WTC11 (cell line): ENCODE results near the gene APLF. TPM values are rescaled to one million over a fixed set of nuclear protein-coding genes. Genes with fewer than 3 reads are reported as not detected.
"Not testable (repeated sequence)": the region's sequence is repeated elsewhere in the genome, so short reads cannot be mapped to it uniquely, and the experiment has no call there.

Source experiments
- ATAC-seq: fragments of 200-7000 bp; cut with Tn5 transposase; 2 replicates; pipeline ENCODE4 v1.10.0; 2021; ENCODE audit warnings: mild to moderate bottlenecking, moderate library complexity
- CTCF ChIA-PET: fragments of 300-600 bp; sonication (Branson Sonifier 250); formaldehyde crosslinking; loops from one replicate; lab custom pipeline; 2021; ENCODE audit warnings: antibody characterized with exemption; lab: Charles Lee
- POLR2A ChIA-PET: fragments of 350-600 bp; sonication (Branson Sonifier 250); formaldehyde crosslinking; loops from one replicate; lab custom pipeline; 2021; ENCODE audit warnings: antibody characterized with exemption; lab: Charles Lee
- DNase-seq: peaks from one replicate; pipeline ENCODE4 v3.0.0; 2021; ENCODE audit warnings: low spot score
- H3K27ac Mint-ChIP-seq: 2 replicates; pipeline ENCODE4 v1.8.0; 2021; ENCODE audit warnings: mixed read lengths
- H3K27me3 Mint-ChIP-seq: 2 replicates; pipeline ENCODE4 v1.8.0; 2021; ENCODE audit warnings: low read depth, mild to moderate bottlenecking, moderate library complexity, mixed read lengths
- H3K36me3 Mint-ChIP-seq: 2 replicates; pipeline ENCODE4 v1.8.0; 2021; ENCODE audit warnings: mixed read lengths
- H3K4me1 Mint-ChIP-seq: 2 replicates; pipeline ENCODE4 v1.8.0; 2022; ENCODE audit warnings: mixed read lengths
- H3K4me3 Mint-ChIP-seq: 2 replicates; pipeline ENCODE4 v1.8.0; 2021; ENCODE audit warnings: mild to moderate bottlenecking, moderate library complexity, mixed read lengths
- H3K9me3 Mint-ChIP-seq: 2 replicates; pipeline ENCODE4 v1.8.0; 2021; ENCODE audit warnings: mixed read lengths
- ATF3 ChIP-seq: sonication (generic); formaldehyde crosslinking; conservative IDR thresholded peaks from 2 replicates; pipeline ENCODE4 v1.8.1; 2022; ENCODE audit warnings: mild to moderate bottlenecking, missing genetic modification reagents
- E2F4 ChIP-seq: sonication (generic); formaldehyde crosslinking; IDR thresholded peaks from 2 replicates; pipeline ENCODE4 v1.8.1; 2022; ENCODE audit warnings: low read depth, mild to moderate bottlenecking, moderate library complexity, missing genetic modification reagents, borderline replicate concordance
- ELF4 ChIP-seq: sonication (generic); formaldehyde crosslinking; IDR thresholded peaks from 2 replicates; pipeline ENCODE4 v1.8.1; 2022; ENCODE audit warnings: low read depth, mild to moderate bottlenecking, moderate library complexity, missing genetic modification reagents
- EMX1 ChIP-seq: fragments of 250-450 bp; sonication (Bioruptor Pico); IDR thresholded peaks from 2 replicates; pipeline ENCODE4 v1.8.0; 2021; ENCODE audit warnings: mild to moderate bottlenecking
- ESRRA ChIP-seq: sonication (generic); formaldehyde crosslinking; IDR thresholded peaks from 2 replicates; pipeline ENCODE4 v1.8.1; 2022; ENCODE audit warnings: mild to moderate bottlenecking, missing genetic modification reagents, borderline replicate concordance
- ETV6 ChIP-seq: sonication (generic); formaldehyde crosslinking; IDR thresholded peaks from 2 replicates; pipeline ENCODE4 v1.8.1; 2022; ENCODE audit warnings: mild to moderate bottlenecking, missing genetic modification reagents
- GRHL2 ChIP-seq: fragments of 250-450 bp; sonication (Bioruptor Pico); IDR thresholded peaks from 2 replicates; pipeline ENCODE4 v1.8.0; 2022; ENCODE audit warnings: mild to moderate bottlenecking, moderate library complexity; ENCODE audit not compliant: insufficient replicate concordance, severe bottlenecking
- IRF1 ChIP-seq: sonication (generic); formaldehyde crosslinking; IDR thresholded peaks from 2 replicates; pipeline ENCODE4 v1.8.0; 2023; ENCODE audit warnings: missing genetic modification reagents
- IRF2 ChIP-seq: sonication (generic); formaldehyde crosslinking; IDR thresholded peaks from 2 replicates; pipeline ENCODE4 v1.8.0; 2022; ENCODE audit warnings: low read depth, missing genetic modification reagents, borderline replicate concordance
- NR2C2 ChIP-seq: sonication (generic); formaldehyde crosslinking; IDR thresholded peaks from 2 replicates; pipeline ENCODE4 v1.8.0; 2022; ENCODE audit warnings: mild to moderate bottlenecking, missing genetic modification reagents
- NR3C1 ChIP-seq: sonication (generic); formaldehyde crosslinking; conservative IDR thresholded peaks from 2 replicates; pipeline ENCODE4 v1.8.1; 2023; ENCODE audit warnings: low read depth, mild to moderate bottlenecking, missing genetic modification reagents
- PRRX2 ChIP-seq: fragments of 250-450 bp; sonication (Bioruptor Pico); IDR thresholded peaks from 2 replicates; pipeline ENCODE4 v1.8.0; 2021; ENCODE audit warnings: mild to moderate bottlenecking
- STAT6 ChIP-seq: sonication (generic); formaldehyde crosslinking; conservative IDR thresholded peaks from 2 replicates; pipeline ENCODE4 v1.8.1; 2023; ENCODE audit warnings: mild to moderate bottlenecking, low read depth, missing genetic modification reagents, moderate library complexity
- TCF7 ChIP-seq: sonication (generic); formaldehyde crosslinking; IDR thresholded peaks from 2 replicates; pipeline ENCODE4 v1.8.0; 2022; ENCODE audit warnings: mild to moderate bottlenecking, low read depth, missing genetic modification reagents, moderate library complexity
- TEAD1 ChIP-seq: sonication (generic); formaldehyde crosslinking; IDR thresholded peaks from 2 replicates; pipeline ENCODE4 v1.8.0; 2022; ENCODE audit warnings: mild to moderate bottlenecking, missing genetic modification reagents
- USF2 ChIP-seq: sonication (generic); formaldehyde crosslinking; IDR thresholded peaks from 2 replicates; pipeline ENCODE4 v1.8.1; 2023; ENCODE audit warnings: mild to moderate bottlenecking, missing genetic modification reagents, moderate library complexity
- total RNA-seq: library from RNA; stranded (reverse); gene quantifications from 3 replicates; pipeline ENCODE4 v1.2.3, GENCODE V29; 2021

Gene APLF
- total RNA-seq, 1 experiment from 2014 or later = 2.7 TPM

GRCh38 chr2:68521037-68521436 is 53.7 kb downstream of the APLF start:
- peaks cover 2% of the 10 kb centered on the region for H3K36me3 Mint-ChIP-seq
- H3K27ac Mint-ChIP-seq = no peak overlapping the region
- H3K27me3 Mint-ChIP-seq = no peaks in the 10 kb centered on the region
- ChIA-PET POLR2A (no interaction called here), CTCF (no interaction called here)
- TF ChIP-seq STAT6 (CRISPR knock-in tag) (no peak), GRHL2 (CRISPR knock-in tag) (no peak), ATF3 (no peak), NR2C2 (no peak), IRF1 (no peak), E2F4 (CRISPR knock-in tag) (no peak), USF2 (no peak), ETV6 (CRISPR knock-in tag) (no peak), IRF2 (no peak), TCF7 (CRISPR knock-in tag) (no peak), TEAD1 (no peak), EMX1 (no peak), PRRX2 (CRISPR knock-in tag) (no peak), ESRRA (no peak), NR3C1 (no peak), ELF4 (CRISPR knock-in tag) (no peak)
- no peaks in the 10 kb centered on the region for H3K9me3 Mint-ChIP-seq
- H3K4me3 Mint-ChIP-seq = no peak overlapping the region
- no peaks in the 10 kb centered on the region for H3K4me1 Mint-ChIP-seq
- DNase-seq (no peak), ATAC-seq (no peak)

GRCh38 chr2:68526943-68527342 is 59.6 kb downstream of the APLF start:
- ATAC-seq, H3K4me3 Mint-ChIP-seq, H3K27ac Mint-ChIP-seq, H3K9me3 Mint-ChIP-seq, H3K27me3 Mint-ChIP-seq, DNase-seq, POLR2A ChIA-PET, H3K4me1 Mint-ChIP-seq, CTCF ChIA-PET: not testable (repeated sequence)
- H3K36me3 Mint-ChIP-seq = peaks cover 17% of the 10 kb centered on the region

- ATAC-seq, H3K27ac Mint-ChIP-seq, H3K4me1 Mint-ChIP-seq, CTCF ChIA-PET, H3K9me3 Mint-ChIP-seq, H3K4me3 Mint-ChIP-seq, H3K27me3 Mint-ChIP-seq, POLR2A ChIA-PET, DNase-seq: not testable (repeated sequence)
- H3K36me3 Mint-ChIP-seq = peaks cover 17% of the 10 kb centered on the region
These were observed 60.1 kb downstream of the APLF start for GRCh38 chr2:68527343-68528081.

- peaks cover 17% of the 10 kb centered on the region for H3K36me3 Mint-ChIP-seq
- H3K27ac Mint-ChIP-seq, POLR2A ChIA-PET, H3K9me3 Mint-ChIP-seq, H3K27me3 Mint-ChIP-seq, CTCF ChIA-PET, ATAC-seq, H3K4me3 Mint-ChIP-seq, DNase-seq, H3K4me1 Mint-ChIP-seq: not testable (repeated sequence)
These were observed 61.8 kb downstream of the APLF start for GRCh38 chr2:68529156-68529555.

GRCh38 chr2:68529651-68530050 is 62.3 kb downstream of the APLF start:
- H3K27me3 Mint-ChIP-seq, H3K4me1 Mint-ChIP-seq, H3K27ac Mint-ChIP-seq, POLR2A ChIA-PET, H3K9me3 Mint-ChIP-seq, ATAC-seq, DNase-seq, H3K4me3 Mint-ChIP-seq, CTCF ChIA-PET: not testable (repeated sequence)
- H3K36me3 Mint-ChIP-seq = peaks cover 17% of the 10 kb centered on the region
